ENCODE data around the gene ZNRF1. TPM values are rescaled to one million over a fixed set of nuclear protein-coding genes. Genes with fewer than 3 reads are reported as not detected.

Gene ZNRF1
- polyA plus RNA-seq, 2 of the 4 experiments (the other 2 are of a cell fraction): 18.6 to 22.6 TPM

- no peaks in the 10 kb centered on the region for H3K4me1 ChIP-seq
- no peak overlapping the region for H3K27ac ChIP-seq
- WGBS (ENCODE audit: missing lambda C conversion rate): 93% methylated on average over 8 of the region's 8 CpGs
- FAIRE-seq (no peak), DNase-seq (ENCODE audit: low read depth in 1 of 2, low spot score in 1 of 2) (no peak), ATAC-seq (peak; percentile 54 to 58; a peak in 5 of 6 replicates)
- ChIA-PET CTCF (interaction anchor here (1.8 kb wide), 1 partner anchor 31 kb away, joined by 4 read pairs; no protein-coding TSS in a partner anchor), POLR2A (no interaction called here)
- no peaks in the 10 kb centered on the region for H3K9me3 ChIP-seq
- H3K4me3 ChIP-seq: no peak overlapping the region
- no peak overlapping the region for H3K4me2 ChIP-seq
- TF ChIP-seq TFCP2L1 (CRISPR knock-in tag; IDR thresholded peaks at IDR 0.05) (no peak), PHF8 (IDR thresholded peaks at IDR 0.05; ENCODE audit: borderline replicate concordance, low read depth) (no peak), EP300 (IDR thresholded peaks at IDR 0.05) (no peak), HOXB5 (CRISPR knock-in tag; IDR thresholded peaks at IDR 0.05) (no peak), RARB (CRISPR knock-in tag; IDR thresholded peaks at IDR 0.05) (no peak), RFX5 (IDR thresholded peaks at IDR 0.05) (no peak), NPAS2 (CRISPR knock-in tag; IDR thresholded peaks at IDR 0.05; ENCODE audit: borderline replicate concordance) (no peak), BCL3 (IDR thresholded peaks at IDR 0.05) (no peak), E2F6 (IDR thresholded peaks at IDR 0.05; ENCODE audit: borderline replicate concordance, low read depth) (no peak), RAD21 (conservative IDR thresholded peaks at IDR 0.05 in 1 of 2, IDR thresholded peaks at IDR 0.05 in 1 of 2) (no peak), REST (IDR thresholded peaks at IDR 0.05) (no peak), EHMT2 (IDR thresholded peaks at IDR 0.05; ENCODE audit: low read depth) (no peak), CBX2 (IDR thresholded peaks at IDR 0.05; ENCODE audit: borderline replicate concordance, low read depth) (no peak)
Measured at GRCh38 chr16:75080205-75081029, 81.6 kb downstream of the ZNRF1 start.

GRCh38 chr16:75081179-75081859, 82.5 kb downstream of the ZNRF1 start:
- no peak for ATAC-seq

More at GRCh38 chr16:75081179-75081859, 82.5 kb downstream of the ZNRF1 start:
- H3K9me3 ChIP-seq: no peaks in the 10 kb centered on the region
- FAIRE-seq (no peak), DNase-seq (ENCODE audit: low read depth in 1 of 2, low spot score in 1 of 2) (no peak)
- ChIA-PET POLR2A (no interaction called here), CTCF (interaction anchor here (1.3 to 1.8 kb wide), 3 partner anchors 20 to 30 kb away, joined by 4 to 5 read pairs (median 4); no protein-coding TSS in a partner anchor)
- H3K27ac ChIP-seq: no peak overlapping the region
- TF ChIP-seq HOXA7 (CRISPR knock-in tag; IDR thresholded peaks at IDR 0.05): no peak
- no peak for TF ChIP-seq FOSL2 (IDR thresholded peaks at IDR 0.05)
- TF ChIP-seq FOSL2 (CRISPR knock-in tag; IDR thresholded peaks at IDR 0.05): no peak
- TF ChIP-seq TP53 (CRISPR knock-in tag; IDR thresholded peaks at IDR 0.05): no peak
- no peak for TF ChIP-seq RFX5 (IDR thresholded peaks at IDR 0.05)
- no peak for TF ChIP-seq CBX2 (IDR thresholded peaks at IDR 0.05; ENCODE audit: borderline replicate concordance, low read depth)
- TF ChIP-seq HOXB5 (CRISPR knock-in tag; IDR thresholded peaks at IDR 0.05): no peak
- no peak for TF ChIP-seq EHF (CRISPR knock-in tag; IDR thresholded peaks at IDR 0.05)
- no peak for TF ChIP-seq ZNF302 (CRISPR knock-in tag; IDR thresholded peaks at IDR 0.05)
- no peak overlapping the region for H3K4me3 ChIP-seq
- 95% methylated on average over 6 of the region's 6 CpGs for WGBS (ENCODE audit: missing lambda C conversion rate)
- H3K4me1 ChIP-seq: peaks cover 8% of the 10 kb centered on the region
- H3K4me2 ChIP-seq: no peak overlapping the region

Data from A549 (cell line).